GM23248 (cell line): Measurements from ENCODE around the gene NSMF. TPM values are rescaled to one million over a fixed set of nuclear protein-coding genes. Genes with fewer than 3 reads are reported as not detected.

ENCODE experiments used
- DNase-seq: peaks from one replicate; pipeline ENCODE4 v3.0.0-alpha.2; 2015
- H2AFZ ChIP-seq: fragments of 200-600 bp; sonication (generic); 2 replicates; pipeline ENCODE4 v1.6.1; 2016; ENCODE audit warnings: antibody characterized with exemption
- H3F3A ChIP-seq: fragments of 200-600 bp; sonication (generic); 2 replicates; pipeline ENCODE4 v1.6.1; 2016; ENCODE audit warnings: mild to moderate bottlenecking, antibody characterized with exemption, mixed run types; ENCODE audit not compliant: insufficient read depth
- H3K27ac ChIP-seq: fragments of 200-600 bp; sonication (generic); 2 replicates; pipeline ENCODE4 v1.5.1; 2016; ENCODE audit warnings: mild to moderate bottlenecking
- H3K27me3 ChIP-seq: fragments of 200-600 bp; sonication (generic); replicated peaks from 2 replicates; pipeline ENCODE4 v1.6.1; 2016; ENCODE audit warnings: mild to moderate bottlenecking; ENCODE audit not compliant: insufficient read depth
- H3K36me3 ChIP-seq: fragments of 200-600 bp; sonication (generic); 2 replicates; pipeline ENCODE4 v1.6.1; 2016; ENCODE audit warnings: low read depth, mild to moderate bottlenecking
- H3K4me1 ChIP-seq: fragments of 200-600 bp; sonication (generic); 2 replicates; pipeline ENCODE4 v1.6.1; 2016; ENCODE audit warnings: mild to moderate bottlenecking; ENCODE audit not compliant: insufficient read depth
- H3K4me2 ChIP-seq: fragments of 200-600 bp; sonication (generic); one replicate; pipeline ENCODE4 v1.6.1; 2016; ENCODE audit warnings: mild to moderate bottlenecking; ENCODE audit not compliant: unreplicated experiment
- H3K4me3 ChIP-seq: fragments of 200-600 bp; sonication (generic); 2 replicates; pipeline ENCODE4 v1.5.1; 2016; ENCODE audit warnings: mild to moderate bottlenecking
- H3K79me2 ChIP-seq: fragments of 200-600 bp; sonication (generic); 2 replicates; pipeline ENCODE4 v1.6.1; 2016; ENCODE audit warnings: mild to moderate bottlenecking; ENCODE audit not compliant: insufficient read depth
- H3K9ac ChIP-seq: fragments of 200-600 bp; sonication (generic); 2 replicates; pipeline ENCODE4 v1.6.1; 2016; ENCODE audit warnings: mild to moderate bottlenecking
- H3K9me2 ChIP-seq: fragments of 200-600 bp; sonication (generic); 2 replicates; pipeline ENCODE4 v1.6.1; 2016; ENCODE audit warnings: mixed run types, mild to moderate bottlenecking, moderate library complexity; ENCODE audit not compliant: insufficient read depth
- H3K9me3 ChIP-seq: fragments of 200-600 bp; sonication (generic); one replicate; pipeline ENCODE4 v1.6.1; 2017; ENCODE audit warnings: low read depth
- H4K20me1 ChIP-seq: fragments of 200-600 bp; sonication (generic); 2 replicates; pipeline ENCODE4 v1.6.0; 2016; ENCODE audit not compliant: insufficient read depth
- EZH2 ChIP-seq: fragments of 200-600 bp; sonication (generic); IDR thresholded peaks from 2 replicates; pipeline ENCODE4 v1.6.1; 2018; ENCODE audit warnings: antibody characterized with exemption, mild to moderate bottlenecking; ENCODE audit not compliant: insufficient read depth, poor library complexity, severe bottlenecking
- EZH2phosphoT487 ChIP-seq: fragments of 200-600 bp; sonication (generic); IDR thresholded peaks from 2 replicates; pipeline ENCODE4 v1.6.1; 2018; ENCODE audit warnings: antibody characterized with exemption, moderate library complexity, mild to moderate bottlenecking, low read depth; ENCODE audit not compliant: insufficient read depth
- WGBS, 2 experiments: methylation state at CpG; one replicate each; pipeline ENCODE4 v1.1.6; 2015 to 2017; ENCODE audit warnings: low lambda C conversion rate in 2 of 2, low coverage in 1 of 2; ENCODE audit errors: missing lambda C conversion rate in 2 of 2; 5-methylcytosine and 5-hydroxymethylcytosine counted together
- in situ Hi-C: fragments of 300-500 bp; cut with MboI; formaldehyde crosslinking; loops from 2 replicates; pipeline ENCODE4 v1.15.0; 2020
- polyA plus RNA-seq: library from polyadenylated mRNA; unstranded; fragments of >200 nt; fragmentation: Nextera tagmentation; extraction: Ambion mirVana; gene quantifications from 2 replicates; pipeline ENCODE4 v1.2.1, GENCODE V29; 2016
- total RNA-seq: library from RNA; depleted of rRNA; stranded (reverse); fragments of >200 nt; shearing (Covaris generic); gene quantifications from 2 replicates; pipeline ENCODE4 v1.2.3, GENCODE V29; 2014

Gene NSMF
- total and polyA plus RNA-seq, 2 experiments from 2014 or later: 13.5 to 29.1 TPM

DNA sequence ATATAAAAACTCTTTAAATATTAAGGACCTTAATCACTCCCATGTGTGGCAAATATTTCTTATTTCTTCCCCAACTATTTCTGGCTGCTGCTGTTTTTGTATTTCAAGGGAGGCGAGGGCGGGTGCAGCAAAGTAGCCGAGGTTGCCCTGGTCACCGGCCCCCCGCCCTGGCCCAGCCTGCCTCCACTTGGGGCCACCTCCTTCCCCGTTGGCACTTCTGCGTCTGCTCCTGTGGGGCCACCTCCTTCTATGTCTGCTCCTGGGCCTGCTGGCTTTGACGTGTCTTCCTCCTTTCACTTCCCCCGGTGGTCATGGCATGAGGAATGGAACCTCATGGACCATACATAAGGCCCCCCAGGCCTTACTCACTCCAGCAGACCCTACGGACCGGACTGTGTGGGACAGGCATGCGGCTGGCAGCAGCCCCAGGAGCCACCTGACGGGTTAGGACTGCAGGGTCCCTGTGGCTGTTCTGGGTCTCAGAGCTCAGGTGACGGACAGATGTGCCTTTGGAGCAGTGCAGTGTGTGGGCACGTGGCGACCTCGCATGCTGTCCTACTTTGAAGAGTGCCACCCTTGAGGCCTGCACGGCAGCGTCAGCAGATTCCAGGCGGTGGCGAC is 12.2 kb downstream of the NSMF start:
- WGBS, 2 experiments: 44 to 45% methylated on average over 21 of the region's 21 CpGs
- TF ChIP-seq EZH2: no peak
- no peak for TF ChIP-seq EZH2phosphoT487
- H3K4me1 ChIP-seq: peaks cover 23% of the 10 kb centered on the region
- no peaks in the 10 kb centered on the region for H3K9me3 ChIP-seq
- in situ Hi-C loops: no loop called here
- peak; percentile 62 for DNase-seq
- no peaks in the 10 kb centered on the region for H3K79me2 ChIP-seq
- H4K20me1 ChIP-seq: no peaks in the 10 kb centered on the region
- no peak overlapping the region for H3K9ac ChIP-seq
- no peak overlapping the region for H2AFZ ChIP-seq
- H3K27me3 ChIP-seq: no peaks in the 10 kb centered on the region
- no peaks in the 10 kb centered on the region for H3K9me2 ChIP-seq
- H3K4me3 ChIP-seq: no peak overlapping the region
- peak overlapping the region; percentile 16 for H3K4me2 ChIP-seq
- H3K36me3 ChIP-seq: no peaks in the 10 kb centered on the region
- H3F3A ChIP-seq: peaks cover 7% of the 10 kb centered on the region; the same call in 1 of the 2 replicates
- H3K27ac ChIP-seq: no peak overlapping the region

DNA sequence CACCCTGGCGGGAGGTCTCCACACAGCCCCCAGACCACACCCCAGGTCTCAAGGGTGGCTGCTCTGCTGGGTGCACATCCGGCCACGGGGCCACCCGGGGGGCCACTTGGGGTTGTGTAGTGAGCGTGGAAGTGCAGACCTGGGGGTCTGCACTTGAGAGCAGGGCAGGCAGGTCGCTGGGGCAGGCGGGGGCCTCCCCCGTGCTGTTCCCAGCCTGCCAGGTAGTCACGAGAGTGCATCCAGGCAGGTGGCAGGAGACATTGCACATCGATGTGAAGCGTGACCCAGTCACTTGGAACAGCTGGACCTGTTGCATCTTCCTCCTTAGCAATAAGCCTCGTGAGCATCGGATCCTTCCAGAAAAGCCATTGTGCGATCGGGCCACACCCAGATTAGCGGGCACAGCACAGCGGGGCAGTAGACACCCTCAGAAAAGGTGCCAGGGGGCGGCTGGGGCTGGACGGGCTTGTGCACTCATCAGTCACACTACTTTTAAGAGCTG is 13.2 kb downstream of the NSMF start:
- H3K4me2 ChIP-seq: peak overlapping the region; percentile 16
- H2AFZ ChIP-seq: no peak overlapping the region
- H3K4me3 ChIP-seq: no peak overlapping the region
- no peaks in the 10 kb centered on the region for H3K9me2 ChIP-seq
- WGBS, 2 experiments: 10% methylated on average over 19 of the region's 19 CpGs
- in situ Hi-C loops: no loop called here
- peak; percentile 61 for DNase-seq
- no peaks in the 10 kb centered on the region for H4K20me1 ChIP-seq
- H3K27me3 ChIP-seq: no peaks in the 10 kb centered on the region
- H3K9me3 ChIP-seq: no peaks in the 10 kb centered on the region
- H3F3A ChIP-seq: peaks cover 7% of the 10 kb centered on the region; the same call in 1 of the 2 replicates
- H3K79me2 ChIP-seq: no peaks in the 10 kb centered on the region
- no peak overlapping the region for H3K9ac ChIP-seq
- H3K4me1 ChIP-seq: peaks cover 23% of the 10 kb centered on the region
- no peak overlapping the region for H3K27ac ChIP-seq
- H3K36me3 ChIP-seq: no peaks in the 10 kb centered on the region
- TF ChIP-seq EZH2 (no peak), EZH2phosphoT487 (no peak)

DNA sequence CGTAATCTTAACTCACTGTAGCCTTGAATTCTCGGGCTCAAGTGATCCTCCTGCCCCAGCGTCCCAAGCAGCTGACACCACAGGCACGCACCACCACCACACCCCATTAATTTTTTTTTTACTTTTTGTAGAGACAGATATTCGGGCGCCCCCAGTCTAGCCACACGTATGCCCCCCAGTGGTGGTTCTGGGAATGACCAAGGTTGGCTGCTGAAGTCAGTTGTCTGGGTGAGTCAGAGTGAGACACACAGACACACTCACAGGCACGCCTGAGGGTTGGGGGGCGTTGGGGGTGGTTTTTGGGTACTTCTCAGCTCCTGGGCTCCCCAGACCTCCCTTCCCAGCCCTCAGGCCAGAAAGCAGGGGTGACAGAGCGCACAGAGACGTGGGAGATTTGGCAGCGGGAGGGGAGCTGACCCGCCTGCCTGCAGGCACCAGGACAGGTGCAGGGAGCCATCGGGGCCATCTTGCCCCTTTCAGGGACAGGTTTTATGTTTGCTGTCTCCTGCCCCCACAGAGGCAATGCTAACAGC is 13.8 kb downstream of the NSMF start:
- WGBS, 2 experiments: 5 to 11% methylated on average over 12 to 14 of the region's 14 CpGs
- Histone ChIP-seq H3K36me3 (no peaks in the 10 kb centered on the region), H3K27ac (no peak overlapping the region), H3K9me3 (no peaks in the 10 kb centered on the region), H3F3A (peaks cover 7% of the 10 kb centered on the region; the same call in 1 of the 2 replicates), H3K4me3 (no peak overlapping the region), H2AFZ (peak overlapping the region; percentile 59; the same call in 1 of the 2 replicates), H3K4me2 (peak overlapping the region; percentile 77), H3K9ac (peak overlapping the region; percentile 25; the same call in 1 of the 2 replicates), H3K9me2 (no peaks in the 10 kb centered on the region), H3K4me1 (peaks cover 23% of the 10 kb centered on the region), H3K27me3 (no peaks in the 10 kb centered on the region), H3K79me2 (no peaks in the 10 kb centered on the region), H4K20me1 (no peaks in the 10 kb centered on the region)
- TF ChIP-seq EZH2phosphoT487 (no peak), EZH2 (no peak)
- peak; percentile 88 for DNase-seq
- in situ Hi-C loops: no loop called here

DNA sequence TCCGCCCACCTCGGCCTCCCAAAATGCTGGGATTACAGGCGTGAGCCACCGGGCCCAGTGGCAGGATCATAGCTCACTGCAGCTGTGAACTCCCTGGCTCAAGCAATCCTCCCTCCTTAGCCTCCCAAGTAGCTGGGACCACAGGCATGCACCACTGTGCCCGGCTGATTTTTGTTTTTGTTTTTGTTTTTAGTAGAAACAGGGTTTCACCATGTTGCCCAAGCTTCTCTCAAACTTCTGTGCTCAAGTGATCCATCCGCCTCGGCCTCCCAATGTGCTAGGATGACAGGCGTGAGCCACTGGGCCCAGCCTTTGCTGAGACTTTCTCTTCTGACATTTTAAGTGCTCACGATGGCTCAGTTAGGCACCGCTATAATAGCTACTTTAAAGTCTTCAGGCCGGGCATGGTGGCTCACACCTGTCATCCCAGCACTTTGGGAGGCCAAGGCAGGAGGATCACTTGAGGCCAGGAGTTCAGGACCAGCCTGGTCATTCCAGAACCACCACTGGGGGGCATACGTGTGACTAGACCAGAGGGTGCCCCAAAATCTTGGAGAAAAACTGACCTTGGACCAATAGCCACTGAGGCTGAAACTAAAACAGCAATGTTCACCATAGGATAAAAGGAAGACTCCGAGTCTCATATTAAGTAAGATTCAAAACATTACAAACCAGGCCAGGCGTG is 14.9 kb downstream of the NSMF start:
- peaks cover 7% of the 10 kb centered on the region; the same call in 1 of the 2 replicates for H3F3A ChIP-seq
- no peak overlapping the region for H2AFZ ChIP-seq
- H3K27me3 ChIP-seq: no peaks in the 10 kb centered on the region
- no peak for TF ChIP-seq EZH2
- no peak for TF ChIP-seq EZH2phosphoT487
- no peaks in the 10 kb centered on the region for H3K79me2 ChIP-seq
- no peaks in the 10 kb centered on the region for H3K9me2 ChIP-seq
- H3K9me3 ChIP-seq: no peaks in the 10 kb centered on the region
- peaks cover 23% of the 10 kb centered on the region for H3K4me1 ChIP-seq
- no peak overlapping the region for H3K4me2 ChIP-seq
- no peak overlapping the region for H3K9ac ChIP-seq
- WGBS, 2 experiments: 77 to 79% methylated on average over 14 of the region's 14 CpGs
- no peak for DNase-seq
- no peaks in the 10 kb centered on the region for H4K20me1 ChIP-seq
- H3K36me3 ChIP-seq: no peaks in the 10 kb centered on the region
- H3K4me3 ChIP-seq: no peak overlapping the region
- in situ Hi-C loops: no loop called here
- no peak overlapping the region for H3K27ac ChIP-seq
